A673 (cell line): ENCODE results near the gene PUM1.

Source experiments
- CTCF ChIP-seq: fragments of 300-800, 200-600 bp; sonication (generic); conservative IDR thresholded peaks from 2 replicates; pipeline ENCODE4 v1.5.1; 2017; ENCODE audit warnings: low read depth, mild to moderate bottlenecking, antibody characterized with exemption, low read length, moderate library complexity, mixed read lengths
- EZH2 ChIP-seq: fragments of 200-600 bp; sonication (generic); IDR thresholded peaks from 2 replicates; pipeline ENCODE4 v1.6.1; 2017; ENCODE audit warnings: borderline replicate concordance, low read depth, mild to moderate bottlenecking, mixed read lengths, antibody characterized with exemption, low read length; ENCODE audit not compliant: poor library complexity, severe bottlenecking

GRCh38 chr1:30933874-30934252 lies 131.7 kb downstream of the PUM1 start:
- no peak for TF ChIP-seq CTCF
- no peak for TF ChIP-seq EZH2
